Osteoblast (primary cell): ENCODE measurements around the gene DGKQ. TPM values are rescaled to one million over a fixed set of nuclear protein-coding genes. Genes with fewer than 3 reads are reported as not detected.
A peak's percentile ranks its signal among the peaks of the same experiment; 100 is the strongest.

Source experiments
- DNase-seq: peaks from one replicate; pipeline ENCODE4 v3.0.0; 2011; ENCODE audit warnings: low spot score, mixed read lengths; ENCODE audit not compliant: insufficient read length; ENCODE audit errors: missing footprints
- H2AFZ ChIP-seq: 2 replicates; pipeline ENCODE4 v1.6.0; 2011; ENCODE audit warnings: mild to moderate bottlenecking, low read length
- H3K27ac ChIP-seq: 2 replicates; pipeline ENCODE4 v1.5.1; 2011; ENCODE audit warnings: mild to moderate bottlenecking, low read depth, low read length, moderate library complexity
- H3K27me3 ChIP-seq: 2 replicates; pipeline ENCODE4 v1.6.0; 2012; ENCODE audit warnings: mild to moderate bottlenecking, control low read depth, inconsistent platforms, low read length, moderate library complexity; ENCODE audit not compliant: insufficient read depth
- H3K36me3 ChIP-seq: 2 replicates; pipeline ENCODE4 v1.5.1; 2011; ENCODE audit warnings: mild to moderate bottlenecking, low read length, control low read depth, moderate library complexity; ENCODE audit not compliant: insufficient read depth
- H3K4me1 ChIP-seq: 2 replicates; pipeline ENCODE4 v1.5.1; 2011; ENCODE audit warnings: mild to moderate bottlenecking, low read length, control low read depth, moderate library complexity; ENCODE audit not compliant: insufficient read depth
- H3K4me2 ChIP-seq: 2 replicates; pipeline ENCODE4 v1.6.0; 2011; ENCODE audit warnings: mild to moderate bottlenecking, low read length; ENCODE audit not compliant: insufficient read depth
- H3K4me3 ChIP-seq: fragments of 200-600 bp; sonication (generic); 3 replicates; pipeline ENCODE4 v1.5.1; 2012; ENCODE audit warnings: mild to moderate bottlenecking, low read length, inconsistent platforms; ENCODE audit not compliant: insufficient read depth
- H3K79me2 ChIP-seq: 2 replicates; pipeline ENCODE4 v1.6.0; 2012; ENCODE audit warnings: mild to moderate bottlenecking, low read length, control low read depth, inconsistent platforms; ENCODE audit not compliant: insufficient read depth
- H3K9me3 ChIP-seq: 2 replicates; pipeline ENCODE4 v1.5.1; 2011; ENCODE audit warnings: low read depth, low read length, control low read depth
- H4K20me1 ChIP-seq: 2 replicates; pipeline ENCODE4 v1.6.0; 2012; ENCODE audit warnings: mild to moderate bottlenecking, low read length, control low read depth; ENCODE audit not compliant: insufficient read depth
- CTCF ChIP-seq: IDR thresholded peaks from 2 replicates; pipeline ENCODE4 v1.5.1; 2011; ENCODE audit warnings: mild to moderate bottlenecking, low read depth, low read length, moderate library complexity; ENCODE audit errors: extremely low read depth
- total RNA-seq: library from RNA; depleted of rRNA; stranded (reverse); fragments of >200 nt; gene quantifications from 2 replicates; pipeline ENCODE4 v1.2.3, GENCODE V29; 2012

DGKQ gene
- total RNA-seq, 1 donor: 15.2 TPM

- TF ChIP-seq CTCF: no peak
- no peaks in the 10 kb centered on the region for H3K9me3 ChIP-seq
- peaks cover 18% of the 10 kb centered on the region for H3K36me3 ChIP-seq
Observed at GRCh38 chr4:962231-963208, 10.8 kb downstream of the DGKQ start.

GRCh38 chr4:961351-962230 lies 11.8 kb downstream of the DGKQ start:
- Histone ChIP-seq H3K4me2 (no peak overlapping the region), H3K9me3 (no peaks in the 10 kb centered on the region), H3K27me3 (no peaks in the 10 kb centered on the region), H3K4me3 (no peak overlapping the region), H3K27ac (no peak overlapping the region), H2AFZ (no peak overlapping the region), H3K36me3 (peaks cover 18% of the 10 kb centered on the region), H3K79me2 (no peaks in the 10 kb centered on the region), H3K4me1 (no peaks in the 10 kb centered on the region), H4K20me1 (no peaks in the 10 kb centered on the region)
- TF ChIP-seq CTCF: no peak
- peak; percentile 80 for DNase-seq

More at GRCh38 chr4:962231-963208, 10.8 kb downstream of the DGKQ start:
- H3K27me3 ChIP-seq: no peaks in the 10 kb centered on the region
- no peak overlapping the region for H2AFZ ChIP-seq
- no peak overlapping the region for H3K27ac ChIP-seq
- no peak overlapping the region for H3K4me2 ChIP-seq
- DNase-seq: peak; percentile 78
- no peaks in the 10 kb centered on the region for H3K79me2 ChIP-seq
- no peaks in the 10 kb centered on the region for H3K4me1 ChIP-seq
- no peak overlapping the region for H3K4me3 ChIP-seq
- H4K20me1 ChIP-seq: no peaks in the 10 kb centered on the region

GRCh38 chr4:960636-961350 lies 12.6 kb downstream of the DGKQ start:
- no peak for TF ChIP-seq CTCF
- no peak overlapping the region for H3K4me2 ChIP-seq
- H3K9me3 ChIP-seq: no peaks in the 10 kb centered on the region
- H2AFZ ChIP-seq: no peak overlapping the region
- no peaks in the 10 kb centered on the region for H3K4me1 ChIP-seq
- H4K20me1 ChIP-seq: no peaks in the 10 kb centered on the region
- peaks cover 17% of the 10 kb centered on the region for H3K36me3 ChIP-seq
- DNase-seq: peak; percentile 78
- H3K27me3 ChIP-seq: no peaks in the 10 kb centered on the region
- H3K4me3 ChIP-seq: no peak overlapping the region
- no peak overlapping the region for H3K27ac ChIP-seq
- no peaks in the 10 kb centered on the region for H3K79me2 ChIP-seq
